HepG2 (cell line): ENCODE data around the gene RHBDF2. TPM values are rescaled to one million over a fixed set of nuclear protein-coding genes. Genes with fewer than 3 reads are reported as not detected.

Experiments used
- AGO1 ChIP-seq: fragments of 200-400 bp; formaldehyde crosslinking; IDR thresholded peaks from 2 replicates; pipeline ENCODE4 v1.6.1; 2017; ENCODE audit warnings: mild to moderate bottlenecking, low read depth, low read length, moderate library complexity; ENCODE audit not compliant: poor library complexity, severe bottlenecking
- BATF2 ChIP-seq: sonication (generic); formaldehyde crosslinking; IDR thresholded peaks from 2 replicates; pipeline ENCODE4 v1.8.0; 2022; ENCODE audit warnings: mild to moderate bottlenecking, missing genetic modification reagents, moderate library complexity
- CREB3 ChIP-seq: sonication (generic); formaldehyde crosslinking; IDR thresholded peaks from 2 replicates; pipeline ENCODE4 v1.5.0; 2020; ENCODE audit warnings: missing genetic modification reagents
- FOXA1 ChIP-seq, 2 experiments: fragments of 450-650 bp in 1 of 2; sonication (generic) in 1 of 2; formaldehyde crosslinking in 1 of 2; IDR thresholded peaks; 2 replicates each; pipeline versions ENCODE4 v1.4.0 to v1.6.1; 2016 to 2020; ENCODE audit warnings: missing genetic modification reagents in 1 of 2
- RAD51 ChIP-seq: fragments of 450-650 bp; IDR thresholded peaks from 2 replicates; pipeline ENCODE4 v1.6.1; 2016; ENCODE audit warnings: borderline replicate concordance
- SP5 ChIP-seq: IDR thresholded peaks from 2 replicates; pipeline ENCODE4 v1.6.1; 2016; ENCODE audit warnings: low read depth, borderline replicate concordance
- TEF ChIP-seq: sonication (generic); formaldehyde crosslinking; IDR thresholded peaks from 2 replicates; pipeline ENCODE4 v1.5.0; 2020; ENCODE audit warnings: missing genetic modification reagents
- TRIM22 ChIP-seq: fragments of 450-650 bp; IDR thresholded peaks from 2 replicates; pipeline ENCODE4 v1.6.1; 2017
- U2AF2 ChIP-seq: fragments of 200-400 bp; formaldehyde crosslinking; IDR thresholded peaks from 2 replicates; pipeline ENCODE4 v1.6.1; 2017; ENCODE audit warnings: low read depth, mild to moderate bottlenecking, low read length
- ZFP91 ChIP-seq: sonication (generic); formaldehyde crosslinking; IDR thresholded peaks from 2 replicates; pipeline ENCODE4 v1.9.0; 2022; ENCODE audit warnings: missing genetic modification reagents, mild to moderate bottlenecking, borderline replicate concordance
- ZNF3 ChIP-seq: IDR thresholded peaks from 2 replicates; pipeline ENCODE4 v1.7.0; 2017; ENCODE audit warnings: inconsistent platforms
- ZNF709 ChIP-seq: sonication (generic); formaldehyde crosslinking; IDR thresholded peaks from 2 replicates; pipeline ENCODE4 v1.5.0; 2020; ENCODE audit warnings: mild to moderate bottlenecking, missing genetic modification reagents
- polyA plus RNA-seq, 8 experiments: library from polyadenylated mRNA; depleted of rRNA in 3 of 8; stranded (reverse) in 7 of 8; unstranded in 1 of 8; fragments of >200 nt; fragmentation: Illumina TruSeq in 4 of 8; extraction: Trizol in 4 of 8; gene quantifications; 2 replicates each; pipeline versions ENCODE4 v1.2.1 to v1.2.3, GENCODE V29; 2011 to 2016; ENCODE audit warnings: low read depth in 4 of 8, missing spikeins in 1 of 8, mixed read lengths in 1 of 8; ENCODE audit not compliant: insufficient read depth in 1 of 8
- total RNA-seq, 5 experiments: library from RNA; depleted of rRNA; stranded (reverse); fragments of >200 nt; fragmentation: Illumina TruSeq; extraction: Trizol; gene quantifications; 2 replicates each; pipeline ENCODE4 v1.2.3, GENCODE V29; 2016; ENCODE audit warnings: low read depth in 1 of 5
- TF ChIP-seq, protein P1 (sequence below): sonication (generic); formaldehyde crosslinking; IDR thresholded peaks from 2 replicates; pipeline ENCODE4 v1.5.0; 2020; ENCODE audit warnings: mild to moderate bottlenecking, missing genetic modification reagents

RHBDF2 gene
- total and polyA plus RNA-seq, 2 of the 13 experiments (the other 11 are each of a cell fraction or from before 2014, with no cell fraction given), result 7.8 to 24.2 TPM

GRCh38 chr17:76517638-76518038 is 16.4 kb upstream of the RHBDF2 start (continued):
- TF ChIP-seq FOXA1 (IDR thresholded peaks at IDR 0.05) (no peak), FOXA1 (CRISPR knock-in tag; IDR thresholded peaks at IDR 0.05) (no peak), RAD51 (peak; percentile 41; the same call in 1 of the 2 replicates), AGO1 (no peak), CREB3 (CRISPR knock-in tag) (no peak), TEF (no peak), U2AF2 (no peak), SP5 (no peak), TRIM22 (no peak), ZNF709 (CRISPR knock-in tag) (no peak), BATF2 (CRISPR knock-in tag) (no peak), ZNF3 (CRISPR knock-in tag) (no peak), ZFP91 (CRISPR knock-in tag) (0 out of 2 replicates have a peak, but pooled peaks have one; percentile 32)
- TF ChIP-seq, protein P1, sequence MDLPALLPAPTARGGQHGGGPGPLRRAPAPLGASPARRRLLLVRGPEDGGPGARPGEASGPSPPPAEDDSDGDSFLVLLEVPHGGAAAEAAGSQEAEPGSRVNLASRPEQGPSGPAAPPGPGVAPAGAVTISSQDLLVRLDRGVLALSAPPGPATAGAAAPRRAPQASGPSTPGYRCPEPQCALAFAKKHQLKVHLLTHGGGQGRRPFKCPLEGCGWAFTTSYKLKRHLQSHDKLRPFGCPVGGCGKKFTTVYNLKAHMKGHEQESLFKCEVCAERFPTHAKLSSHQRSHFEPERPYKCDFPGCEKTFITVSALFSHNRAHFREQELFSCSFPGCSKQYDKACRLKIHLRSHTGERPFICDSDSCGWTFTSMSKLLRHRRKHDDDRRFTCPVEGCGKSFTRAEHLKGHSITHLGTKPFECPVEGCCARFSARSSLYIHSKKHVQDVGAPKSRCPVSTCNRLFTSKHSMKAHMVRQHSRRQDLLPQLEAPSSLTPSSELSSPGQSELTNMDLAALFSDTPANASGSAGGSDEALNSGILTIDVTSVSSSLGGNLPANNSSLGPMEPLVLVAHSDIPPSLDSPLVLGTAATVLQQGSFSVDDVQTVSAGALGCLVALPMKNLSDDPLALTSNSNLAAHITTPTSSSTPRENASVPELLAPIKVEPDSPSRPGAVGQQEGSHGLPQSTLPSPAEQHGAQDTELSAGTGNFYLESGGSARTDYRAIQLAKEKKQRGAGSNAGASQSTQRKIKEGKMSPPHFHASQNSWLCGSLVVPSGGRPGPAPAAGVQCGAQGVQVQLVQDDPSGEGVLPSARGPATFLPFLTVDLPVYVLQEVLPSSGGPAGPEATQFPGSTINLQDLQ, result no peak
